B cell (primary cell): ENCODE measurements around the gene SAMD4A. TPM values are rescaled to one million over a fixed set of nuclear protein-coding genes. Genes with fewer than 3 reads are reported as not detected.

Source experiments
- ATAC-seq: fragments of 200-7000 bp; cut with Tn5 transposase; one replicate; pipeline ENCODE4 v1.10.0; 2021; ENCODE audit warnings: low read depth, mild to moderate bottlenecking, moderate number of reproducible peaks, moderate library complexity
- CTCF ChIA-PET: fragments of 350-600 bp; sonication (Branson Sonifier 250); formaldehyde crosslinking; loops from one replicate; lab custom pipeline; 2021; ENCODE audit warnings: antibody characterized with exemption, inconsistent platforms; lab: Charles Lee
- POLR2A ChIA-PET: fragments of 350-600 bp; sonication (Branson Sonifier 250); formaldehyde crosslinking; loops from one replicate; lab custom pipeline; 2021; ENCODE audit warnings: antibody characterized with exemption; lab: Charles Lee
- DNase-seq: peaks from one replicate; pipeline ENCODE4 v3.0.0; 2013
- H2AFZ ChIP-seq: 2 replicates; pipeline ENCODE4 v1.6.1; 2012; ENCODE audit warnings: mild to moderate bottlenecking, low read depth, low read length; ENCODE audit not compliant: insufficient read depth, poor library complexity, severe bottlenecking
- H3K27ac ChIP-seq, 2 donors: 1 replicate in 1 of 2; 2 replicates in 1 of 2; pipeline ENCODE4 v1.5.1; 2012 to 2013; ENCODE audit warnings: low read length in 2 of 2, mild to moderate bottlenecking in 2 of 2, moderate library complexity in 1 of 2
- H3K27me3 ChIP-seq, 4 experiments: fragments of 200-600 bp in 1 of 4; sonication (generic) in 1 of 4; replicated peaks in 1 of 4; 1 replicate in 2 of 4; 2 replicates in 2 of 4; pipeline versions ENCODE4 v1.6.1 to v1.7.0; 2013 to 2016; ENCODE audit warnings: low read length in 3 of 4, mild to moderate bottlenecking in 2 of 4, mixed read lengths in 1 of 4, moderate library complexity in 1 of 4; ENCODE audit not compliant: insufficient read depth in 4 of 4, control insufficient read depth in 3 of 4; ENCODE audit errors: control extremely low read depth in 1 of 4
- H3K36me3 ChIP-seq, 2 experiments: replicated peaks in 1 of 2; 1 replicate in 1 of 2; 2 replicates in 1 of 2; pipeline versions ENCODE4 v1.6.1 to v1.7.1; 2013; ENCODE audit warnings: low read length in 1 of 2; ENCODE audit not compliant: insufficient read depth in 2 of 2, control insufficient read depth in 1 of 2; ENCODE audit errors: control extremely low read depth in 1 of 2, extremely low read depth in 1 of 2
- H3K4me1 ChIP-seq, 2 donors: fragments of 200-600 bp in 1 of 2; sonication (generic) in 1 of 2; 1 replicate in 1 of 2; 2 replicates in 1 of 2; pipeline versions ENCODE4 v1.5.1 to v1.6.1; 2013 to 2017; ENCODE audit warnings: low read length in 2 of 2; ENCODE audit not compliant: control insufficient read depth in 2 of 2, insufficient read depth in 2 of 2
- H3K4me2 ChIP-seq: replicated peaks from 2 replicates; pipeline ENCODE3; 2012; ENCODE audit warnings: mild to moderate bottlenecking, low read depth, low read length; ENCODE audit not compliant: poor library complexity, severe bottlenecking
- H3K4me3 ChIP-seq, 5 experiments: fragments of 200-600 bp in 1 of 5; sonication (generic) in 1 of 5; 1 replicate in 3 of 5; 2 replicates in 2 of 5; pipeline versions ENCODE4 v1.5.1 to v1.7.0; 2011 to 2016; ENCODE audit warnings: low read length in 4 of 5, mild to moderate bottlenecking in 4 of 5, low read depth in 2 of 5, control low read depth in 1 of 5, moderate library complexity in 1 of 5; ENCODE audit not compliant: insufficient read depth in 1 of 5; ENCODE audit errors: control extremely low read depth in 1 of 5, extremely low read depth in 1 of 5
- H3K79me2 ChIP-seq: fragments of 200-600 bp; sonication (generic); one replicate; pipeline ENCODE4 v1.6.0; 2016; ENCODE audit warnings: low read length; ENCODE audit not compliant: control insufficient read depth, insufficient read depth
- H3K9ac ChIP-seq: fragments of 200-600 bp; sonication (generic); 2 replicates; pipeline ENCODE4 v1.6.1; 2017; ENCODE audit warnings: mild to moderate bottlenecking, low read length, moderate library complexity
- H3K9me3 ChIP-seq, 3 donors: one replicate each; pipeline versions ENCODE4 v1.6.1 to v1.7.1; 2013; ENCODE audit warnings: low read length in 2 of 3; ENCODE audit not compliant: control insufficient read depth in 2 of 3, insufficient read depth in 1 of 3; ENCODE audit errors: control extremely low read depth in 1 of 3
- H4K20me1 ChIP-seq: 2 replicates; pipeline ENCODE4 v1.6.0; 2012; ENCODE audit warnings: mild to moderate bottlenecking, low read length; ENCODE audit not compliant: insufficient read depth, control insufficient read depth, poor library complexity, severe bottlenecking
- H3K27ac Mint-ChIP-seq: one replicate; pipeline ENCODE4 v1.8.0; 2021; ENCODE audit warnings: mixed read lengths
- H3K27me3 Mint-ChIP-seq: one replicate; pipeline ENCODE4 v1.8.0; 2021; ENCODE audit warnings: mixed read lengths
- H3K4me1 Mint-ChIP-seq: one replicate; pipeline ENCODE4 v1.8.0; 2021; ENCODE audit warnings: mixed read lengths
- H3K4me3 Mint-ChIP-seq: one replicate; pipeline ENCODE4 v1.8.0; 2021; ENCODE audit warnings: mixed read lengths
- H3K9me3 Mint-ChIP-seq: one replicate; pipeline ENCODE4 v1.8.0; 2022; ENCODE audit warnings: mixed read lengths; ENCODE audit not compliant: insufficient read depth
- CTCF ChIP-seq: fragments of 200-600 bp; IDR thresholded peaks from one replicate; pipeline ENCODE4 v1.8.0; 2022; ENCODE audit warnings: antibody characterized with exemption, mild to moderate bottlenecking
- EZH2 ChIP-seq: IDR thresholded peaks from 2 replicates; pipeline ENCODE4 v1.6.1; 2012; ENCODE audit warnings: borderline replicate concordance, low read depth, mild to moderate bottlenecking, moderate library complexity, low read length; ENCODE audit not compliant: insufficient read depth, poor library complexity, severe bottlenecking
- WGBS: methylation state at CpG from one replicate; pipeline ENCODE4 v1.1.5; 2013; ENCODE audit warnings: missing lambda C conversion rate; ENCODE audit not compliant: insufficient coverage; 5-methylcytosine and 5-hydroxymethylcytosine counted together
- intact Hi-C: fragments of 100-400 bp; cut with micrococcal nuclease; formaldehyde crosslinking; loops from one replicate; pipeline ENCODE4 v1.10.0; 2022
- polyA plus RNA-seq: library from polyadenylated mRNA; depleted of rRNA; stranded (reverse); fragments of >200 nt; gene quantifications from 2 replicates; pipeline ENCODE4 v1.2.3, GENCODE V29; 2012
- total RNA-seq, 2 donors: library from RNA; stranded (reverse); fragments of 120-200 nt in 1 of 2; gene quantifications; 1 replicate in 1 of 2; 2 replicates in 1 of 2; pipeline versions ENCODE4 v1.2.3 to v1.2.4, GENCODE V29; 2013 to 2022

Gene SAMD4A
- total and polyA plus RNA-seq, 2 donors (not counting 1 experiment from before 2014, with no cell fraction given) = 5.7 to 13.7 TPM

DNA sequence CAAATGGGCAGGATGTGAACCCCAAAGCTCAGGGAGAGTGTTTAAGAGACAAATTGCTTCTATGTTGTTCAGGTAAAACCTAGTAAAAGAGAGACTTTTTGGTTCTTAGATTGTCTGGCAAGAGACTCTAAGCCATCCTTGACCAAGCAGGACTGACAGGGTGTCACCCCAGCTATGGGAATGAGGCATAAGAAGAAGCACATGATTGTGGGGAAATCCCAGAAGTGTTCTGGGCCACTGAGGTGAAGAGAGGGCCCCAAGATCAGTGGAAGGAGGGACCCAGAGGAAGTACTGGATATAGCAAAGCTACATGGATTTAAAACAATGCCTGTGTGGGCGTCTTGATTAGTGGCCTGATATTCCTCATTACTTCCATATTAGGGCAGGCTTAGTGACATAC lies 99.0 kb downstream of the SAMD4A start:
- CTCF ChIA-PET = no interaction called here
- H3K4me3 Mint-ChIP-seq = no peak overlapping the region
- DNase-seq (no peak), ATAC-seq (no peak)
- peaks cover 10 to 18% of the 10 kb centered on the region in 2 donors for H3K4me1 ChIP-seq
- no peak overlapping the region for H2AFZ ChIP-seq
- no peaks in the 10 kb centered on the region for H3K27me3 ChIP-seq
- no peaks in the 10 kb centered on the region for H3K27me3 Mint-ChIP-seq
- no peaks in the 10 kb centered on the region for H3K36me3 ChIP-seq
- no peaks in the 10 kb centered on the region for H4K20me1 ChIP-seq
- intact Hi-C loops = no loop called here
- peaks cover 4% of the 10 kb centered on the region for H3K79me2 ChIP-seq
- no peak overlapping the region for H3K4me3 ChIP-seq
- no peak overlapping the region for H3K27ac ChIP-seq
- H3K27ac Mint-ChIP-seq = no peak overlapping the region
- no peaks in the 10 kb centered on the region for H3K9me3 ChIP-seq
- POLR2A ChIA-PET = no interaction called here
- no CpG with 5 or more reads among the region's 1 CpG for WGBS
- no peak overlapping the region for H3K9ac ChIP-seq
- no peaks in the 10 kb centered on the region for H3K9me3 Mint-ChIP-seq
- TF ChIP-seq EZH2 = no peak
- TF ChIP-seq CTCF = no peak
- H3K4me2 ChIP-seq = no peak overlapping the region
- H3K4me1 Mint-ChIP-seq = peaks cover 17% of the 10 kb centered on the region

DNA sequence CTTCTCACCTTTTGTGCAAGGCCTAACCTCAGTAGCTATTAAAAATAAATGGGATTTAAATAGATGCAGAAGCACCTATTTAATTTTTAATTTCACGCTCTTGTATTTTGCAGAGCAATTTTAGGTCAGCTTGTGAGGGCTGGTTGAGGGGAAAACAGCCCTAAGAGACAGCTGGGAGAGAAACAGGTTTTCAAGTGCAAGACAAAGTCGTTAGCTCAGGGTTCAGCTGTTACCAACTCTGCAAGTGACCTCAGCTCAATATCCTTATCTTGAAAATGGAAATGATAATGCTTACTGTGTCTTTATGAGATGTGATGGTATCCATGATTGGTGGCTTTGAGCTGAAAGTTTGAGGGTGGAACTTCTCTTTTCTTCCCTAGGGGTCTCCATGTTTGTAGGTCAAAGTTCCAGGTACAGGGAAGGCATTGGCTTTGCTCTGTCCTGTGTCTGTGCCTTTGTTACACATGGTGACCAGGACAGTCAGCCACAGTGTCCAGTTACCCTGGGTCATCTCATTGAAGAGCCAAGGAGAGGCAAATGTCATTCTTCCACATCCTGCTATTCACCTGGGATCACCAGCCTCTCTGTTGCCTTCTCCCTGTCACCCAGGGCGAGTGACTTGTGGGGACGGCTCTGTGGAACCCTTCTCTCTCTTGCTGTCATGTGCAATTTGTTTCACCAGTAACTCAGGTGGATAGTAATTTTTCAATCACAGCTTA lies 100.3 kb downstream of the SAMD4A start:
- Histone ChIP-seq H3K4me2 (no peak overlapping the region), H3K79me2 (peaks cover 4% of the 10 kb centered on the region), H2AFZ (no peak overlapping the region), H3K9me3 (no peaks in the 10 kb centered on the region), H4K20me1 (no peaks in the 10 kb centered on the region), H3K36me3 (no peaks in the 10 kb centered on the region), H3K9ac (no peak overlapping the region), H3K27me3 (no peaks in the 10 kb centered on the region), H3K4me3 (no peak overlapping the region), H3K27ac (no peak overlapping the region), H3K4me1 (peaks cover 10 to 18% of the 10 kb centered on the region in 2 donors)
- H3K27me3 Mint-ChIP-seq = no peaks in the 10 kb centered on the region
- no peaks in the 10 kb centered on the region for H3K9me3 Mint-ChIP-seq
- DNase-seq (no peak), ATAC-seq (no peak)
- ChIA-PET POLR2A (no interaction called here), CTCF (no interaction called here)
- intact Hi-C loops = no loop called here
- 100% methylated on average over 2 of the region's 4 CpGs for WGBS
- H3K4me1 Mint-ChIP-seq = peaks cover 17% of the 10 kb centered on the region
- TF ChIP-seq CTCF = no peak
- TF ChIP-seq EZH2 = no peak
- H3K27ac Mint-ChIP-seq = no peak overlapping the region
- no peak overlapping the region for H3K4me3 Mint-ChIP-seq
